AG04449 (cell line): ENCODE results near the gene EEFSEC.

ENCODE experiments used
- CTCF ChIA-PET: fragments of 350-600 bp; formaldehyde crosslinking; extraction: SDS; loops from one replicate; lab custom pipeline; 2021; ENCODE audit warnings: antibody characterized with exemption; lab: Yijun Ruan, JAX
- POLR2A ChIA-PET: fragments of 400-600, 350-600 bp; formaldehyde crosslinking; extraction: SDS; loops from one replicate; lab custom pipeline; 2020; ENCODE audit warnings: antibody characterized with exemption, inconsistent platforms; lab: Yijun Ruan, JAX
- DNase-seq: peaks from one replicate; pipeline ENCODE4 v3.0.0-alpha.2; 2010; ENCODE audit warnings: low read depth, low spot score
- H3K4me3 ChIP-seq: 2 replicates; pipeline ENCODE4 v1.5.1; 2011; ENCODE audit warnings: low read depth, mild to moderate bottlenecking, control low read depth, low read length
- TF ChIP-seq, protein P1 (sequence below): IDR thresholded peaks from one replicate; pipeline ENCODE4 v1.5.1; 2011; ENCODE audit warnings: mild to moderate bottlenecking, moderate library complexity, low read length, control low read depth, inconsistent platforms; ENCODE audit not compliant: insufficient read depth; ENCODE audit errors: missing control alignments

Gene EEFSEC

DNA sequence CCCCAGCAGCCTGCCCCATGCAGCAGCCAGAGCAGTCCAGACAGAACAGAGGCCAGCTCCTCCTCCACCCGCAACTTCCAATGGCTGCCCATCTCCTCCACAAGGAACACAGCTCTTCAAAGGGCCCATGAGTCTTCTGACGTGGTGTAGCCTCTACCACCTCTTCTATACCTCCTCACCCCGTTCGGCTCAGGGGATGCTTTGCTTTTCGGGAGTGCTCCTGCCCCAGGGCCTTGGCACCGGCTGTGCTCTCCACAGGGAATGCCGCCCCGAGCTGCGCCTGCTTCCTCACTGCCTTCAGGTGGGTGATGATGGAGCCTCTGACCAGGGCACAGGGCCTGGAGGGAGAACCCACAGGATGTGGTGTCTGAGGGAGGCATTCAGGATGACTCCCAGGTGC, 298.8 kb downstream of the EEFSEC start:
- no peak overlapping the region for H3K4me3 ChIP-seq
- ChIA-PET POLR2A (no interaction called here), CTCF (interaction anchor here (1.0 to 1.8 kb wide), 3 partner anchors 10 to 54 kb away, joined by 3 to 4 read pairs (median 3); no protein-coding TSS in a partner anchor)
- no peak for DNase-seq
- TF ChIP-seq, protein P1, sequence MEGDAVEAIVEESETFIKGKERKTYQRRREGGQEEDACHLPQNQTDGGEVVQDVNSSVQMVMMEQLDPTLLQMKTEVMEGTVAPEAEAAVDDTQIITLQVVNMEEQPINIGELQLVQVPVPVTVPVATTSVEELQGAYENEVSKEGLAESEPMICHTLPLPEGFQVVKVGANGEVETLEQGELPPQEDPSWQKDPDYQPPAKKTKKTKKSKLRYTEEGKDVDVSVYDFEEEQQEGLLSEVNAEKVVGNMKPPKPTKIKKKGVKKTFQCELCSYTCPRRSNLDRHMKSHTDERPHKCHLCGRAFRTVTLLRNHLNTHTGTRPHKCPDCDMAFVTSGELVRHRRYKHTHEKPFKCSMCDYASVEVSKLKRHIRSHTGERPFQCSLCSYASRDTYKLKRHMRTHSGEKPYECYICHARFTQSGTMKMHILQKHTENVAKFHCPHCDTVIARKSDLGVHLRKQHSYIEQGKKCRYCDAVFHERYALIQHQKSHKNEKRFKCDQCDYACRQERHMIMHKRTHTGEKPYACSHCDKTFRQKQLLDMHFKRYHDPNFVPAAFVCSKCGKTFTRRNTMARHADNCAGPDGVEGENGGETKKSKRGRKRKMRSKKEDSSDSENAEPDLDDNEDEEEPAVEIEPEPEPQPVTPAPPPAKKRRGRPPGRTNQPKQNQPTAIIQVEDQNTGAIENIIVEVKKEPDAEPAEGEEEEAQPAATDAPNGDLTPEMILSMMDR, result no peak

DNA sequence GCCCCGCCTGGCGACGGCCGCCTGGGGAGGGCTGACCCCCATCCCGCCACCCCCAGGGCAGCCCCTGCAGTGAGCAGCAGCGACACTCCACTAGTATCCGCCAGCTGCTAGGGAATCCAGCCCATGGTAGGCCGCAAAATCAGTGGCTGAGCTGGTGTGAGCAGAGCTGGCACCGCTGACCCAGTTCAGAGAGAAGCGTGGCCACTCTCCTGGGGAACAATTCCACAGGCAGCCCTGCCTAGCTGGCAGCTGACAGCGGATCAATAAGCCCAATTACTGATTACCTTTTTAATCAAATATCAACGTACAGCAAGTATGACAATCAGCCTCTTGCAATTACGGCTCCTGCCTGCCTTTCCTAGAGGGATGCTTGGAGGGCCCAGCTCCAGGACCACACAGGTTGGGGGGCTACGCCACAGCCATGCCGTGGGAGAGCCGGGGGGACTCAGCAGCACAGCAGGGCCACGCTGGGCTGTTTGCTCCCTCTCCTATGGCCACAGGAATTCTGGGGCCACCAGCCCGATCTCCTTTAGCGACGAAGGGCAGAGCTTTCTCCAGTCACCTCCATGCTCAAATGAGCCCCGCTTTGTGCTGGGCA, 299.5 kb downstream of the EEFSEC start:
- POLR2A ChIA-PET, result no interaction called here
- DNase-seq, result no peak
- CTCF ChIA-PET, result interaction anchor here (1.8 kb wide), 1 partner anchor 45 kb away, joined by 4 read pairs; no protein-coding TSS in a partner anchor
- TF ChIP-seq, protein P1, result no peak
- no peak overlapping the region for H3K4me3 ChIP-seq

DNA sequence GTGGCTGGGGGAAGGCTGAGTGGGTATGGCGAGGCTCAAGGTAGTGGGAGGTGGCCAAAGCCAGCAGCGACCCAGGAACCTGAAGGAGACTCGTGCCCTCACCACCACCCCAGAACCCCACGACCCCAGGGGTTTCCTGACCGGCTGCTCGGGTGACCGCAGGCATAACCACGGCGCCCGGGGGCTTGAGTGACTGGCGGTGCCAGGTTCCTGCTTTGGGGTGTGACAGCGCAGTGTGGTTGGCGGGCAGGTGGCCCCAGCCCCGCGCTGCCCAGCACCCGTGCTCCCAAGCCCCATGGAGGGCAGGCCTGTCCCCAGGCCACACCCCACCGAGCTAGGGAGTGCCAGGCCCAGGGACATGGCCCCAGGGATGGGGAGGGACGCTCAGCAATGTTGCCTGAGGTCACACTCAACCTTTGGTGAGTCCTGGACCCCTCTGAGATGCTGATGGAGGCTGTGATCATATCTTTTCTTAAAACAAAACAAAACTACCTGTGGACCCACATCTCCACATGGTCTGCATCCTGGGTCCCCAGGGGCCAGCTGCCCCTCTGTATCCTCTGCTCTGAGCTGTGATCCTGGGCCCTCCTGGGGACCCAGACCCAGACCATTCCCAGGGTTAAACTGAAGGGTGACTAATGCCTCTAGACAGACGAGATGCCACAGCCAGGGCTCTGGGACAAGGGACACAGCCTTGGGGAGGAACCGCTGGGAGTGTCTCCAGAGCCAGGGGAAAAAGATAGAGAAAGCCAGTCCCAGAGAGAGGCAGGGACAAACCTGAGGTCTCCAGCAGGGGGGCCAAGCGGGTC, 300.4 kb downstream of the EEFSEC start:
- POLR2A ChIA-PET, result no interaction called here
- no peak overlapping the region for H3K4me3 ChIP-seq
- no peak for DNase-seq
- TF ChIP-seq, protein P1, result no peak
- CTCF ChIA-PET, result no interaction called here

DNA sequence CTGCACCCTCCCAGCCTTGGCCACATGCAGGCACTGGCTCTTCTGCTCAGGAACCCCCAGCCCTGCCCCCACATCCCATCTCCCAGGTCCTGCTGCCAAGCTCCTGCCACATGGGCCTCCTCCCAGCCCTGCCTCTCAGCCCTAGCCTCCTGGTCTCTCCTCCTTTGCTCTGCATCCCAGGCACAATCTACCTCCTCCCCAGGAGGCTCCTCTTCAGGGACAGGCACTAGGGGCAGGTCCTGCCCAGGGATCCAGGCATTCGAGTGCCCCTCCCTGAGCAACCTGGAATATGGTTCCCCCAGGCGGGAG, 301.0 kb downstream of the EEFSEC start:
- CTCF ChIA-PET, result no interaction called here
- no peak overlapping the region for H3K4me3 ChIP-seq
- no peak for DNase-seq
- POLR2A ChIA-PET, result no interaction called here
- TF ChIP-seq, protein P1, result no peak

DNA sequence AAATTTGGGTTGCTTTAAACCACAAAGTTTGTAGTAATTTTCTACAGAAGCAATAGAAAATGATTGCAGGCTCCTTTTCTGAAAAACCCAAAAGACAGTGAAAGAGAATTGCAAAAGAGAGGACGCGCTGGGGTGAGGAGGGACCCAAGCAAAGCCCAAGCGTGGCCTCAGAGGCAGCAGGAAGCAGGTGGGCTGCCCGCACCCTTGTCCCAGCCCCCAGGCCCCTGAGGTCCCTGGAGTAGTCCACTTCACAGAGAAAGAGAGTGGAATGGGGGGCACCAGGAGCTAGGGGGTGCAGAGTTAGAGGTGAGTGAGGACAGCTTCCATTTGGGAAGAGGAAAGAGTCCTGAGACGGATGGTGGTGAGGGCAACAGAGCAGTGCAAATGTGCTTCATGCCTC, 301.8 kb downstream of the EEFSEC start:
- CTCF ChIA-PET, result no interaction called here
- H3K4me3 ChIP-seq, result no peak overlapping the region
- TF ChIP-seq, protein P1, result no peak
- no peak for DNase-seq
- POLR2A ChIA-PET, result no interaction called here

DNA sequence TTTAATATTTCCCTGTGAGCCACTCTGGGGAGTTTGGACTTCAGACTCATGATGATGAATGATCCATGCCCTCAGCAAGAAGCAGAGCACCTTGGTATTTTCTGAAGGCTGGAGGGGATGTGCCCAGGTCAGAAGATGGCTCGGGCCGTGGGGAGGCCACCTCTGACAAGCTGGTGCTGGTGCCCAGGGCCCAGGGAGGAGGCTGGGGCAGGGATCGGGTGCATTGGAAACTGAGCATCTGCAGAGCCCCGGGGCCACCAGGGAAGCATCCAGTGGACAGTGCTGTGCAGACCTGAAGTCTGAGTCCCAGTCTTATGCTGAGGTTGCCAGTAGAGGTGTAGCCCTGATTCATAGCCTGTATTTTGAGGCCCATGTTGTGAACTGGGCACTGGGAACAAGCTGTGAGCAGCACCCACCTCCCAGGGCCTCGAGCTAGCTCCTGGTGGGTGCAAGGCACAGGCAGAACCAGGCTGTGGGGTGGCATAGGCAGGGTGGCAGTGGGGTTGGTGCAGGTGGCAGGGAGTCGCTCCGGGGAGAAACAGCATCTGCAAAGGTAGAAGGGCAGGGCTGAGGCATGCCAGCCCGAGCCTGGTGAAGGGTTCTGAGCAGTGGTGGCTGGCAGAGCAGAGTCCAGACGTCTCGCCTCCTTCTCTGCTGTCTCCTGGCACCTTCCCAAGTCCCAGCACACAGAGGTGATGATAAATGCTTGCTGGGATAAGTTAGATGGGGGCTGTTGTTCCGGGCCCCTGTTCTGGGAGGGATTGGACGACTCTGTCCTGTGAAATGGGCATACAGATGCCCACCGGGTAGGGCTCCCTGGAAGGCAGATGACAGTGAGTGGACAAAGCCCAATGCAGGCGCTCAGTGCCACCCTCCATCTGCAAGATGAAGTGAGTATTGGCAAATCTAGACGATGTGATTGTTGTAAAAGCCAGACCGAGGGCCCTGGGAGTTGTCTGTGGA, 302.8 kb downstream of the EEFSEC start:
- H3K4me3 ChIP-seq, result no peak overlapping the region
- POLR2A ChIA-PET, result no interaction called here
- no peak for DNase-seq
- TF ChIP-seq, protein P1, result no peak
- CTCF ChIA-PET, result no interaction called here
